Measurements from ENCODE around the gene SSC5D. TPM values are rescaled to one million over a fixed set of nuclear protein-coding genes. Genes with fewer than 3 reads are reported as not detected.

Gene SSC5D
- total and polyA plus RNA-seq, 9 of the 15 experiments (the other 6 are each of a cell fraction or from before 2014, with no cell fraction given) = 0.04 to 0.71 (median 0.14) TPM; not detected in 2

GRCh38 chr19:55461974-55462626 lies 26.1 kb upstream of the SSC5D start (continued):
- TF ChIP-seq FOXP1 (CRISPR knock-in tag; IDR thresholded peaks at IDR 0.05) (peak; percentile 49; the same call in 1 of the 2 replicates), PHB (CRISPR knock-in tag; IDR thresholded peaks at IDR 0.05) (no peak), SMARCE1 (IDR thresholded peaks at IDR 0.05) (0 out of 2 replicates have a peak, but pooled peaks have one; percentile 30), YY1 (IDR thresholded peaks at IDR 0.05; ENCODE audit: borderline replicate concordance in 1 of 3, control insufficient read depth in 1 of 3, extremely low read depth in 1 of 3, insufficient read depth in 3 of 3, insufficient read length in 1 of 3, insufficient replicate concordance in 2 of 3, low read depth in 1 of 3, low read length in 2 of 3) (peak in 1 of 3 experiments; percentile 54), ZNF507 (tag; conservative IDR thresholded peaks at IDR 0.05) (no peak), TAF15 (IDR thresholded peaks at IDR 0.05; ENCODE audit: low read depth, low read length) (no peak), NR2F6 (CRISPR knock-in tag; IDR thresholded peaks at IDR 0.05) (no peak), TCF7L2 (IDR thresholded peaks at IDR 0.05; ENCODE audit: low read depth, low read length) (no peak), HDGF (IDR thresholded peaks at IDR 0.05) (0 out of 2 replicates have a peak, but pooled peaks have one; percentile 33), HMG20A (CRISPR knock-in tag; conservative IDR thresholded peaks at IDR 0.05) (0 out of 2 replicates have a peak, but pooled peaks have one; percentile 16), NBN (IDR thresholded peaks at IDR 0.05; ENCODE audit: low read depth) (peak; percentile 39; the same call in 1 of the 2 replicates), SMARCB1 (IDR thresholded peaks at IDR 0.05; ENCODE audit: insufficient read length, low read depth) (no peak), ELF1 (tag; IDR thresholded peaks at IDR 0.05) (peak; percentile 66), NKRF (IDR thresholded peaks at IDR 0.05; ENCODE audit: borderline replicate concordance) (0 out of 2 replicates have a peak, but pooled peaks have one; percentile 22), ZNF436 (CRISPR knock-in tag; IDR thresholded peaks at IDR 0.05) (no peak), POLR2G (IDR thresholded peaks at IDR 0.05; ENCODE audit: low read depth, low read length) (no peak; the same call in 1 of the 2 replicates), BRD9 (IDR thresholded peaks at IDR 0.05; ENCODE audit: low read depth, partially characterized antibody) (peak; percentile 90), TEAD1 (CRISPR knock-in tag; IDR thresholded peaks at IDR 0.05) (peak in 1 of 2 experiments; percentile 66; a peak in 2 of 4 replicates), SNIP1 (IDR thresholded peaks at IDR 0.05; ENCODE audit: low read depth) (no peak), ZNF184 (CRISPR knock-in tag; IDR thresholded peaks at IDR 0.05) (no peak), ELF4 (CRISPR knock-in tag; IDR thresholded peaks at IDR 0.05) (no peak), ZNF584 (CRISPR knock-in tag; IDR thresholded peaks at IDR 0.05; ENCODE audit: low read depth) (no peak), CHD1 (IDR thresholded peaks at IDR 0.05; ENCODE audit: low read length) (peak; percentile 97), PTBP1 (IDR thresholded peaks at IDR 0.05; ENCODE audit: low read depth, low read length) (peak; percentile 50; the same call in 1 of the 2 replicates), TBL1XR1 (IDR thresholded peaks at IDR 0.05; ENCODE audit: low read length in 2 of 2) (no peak)
- TF ChIP-seq, protein P1, sequence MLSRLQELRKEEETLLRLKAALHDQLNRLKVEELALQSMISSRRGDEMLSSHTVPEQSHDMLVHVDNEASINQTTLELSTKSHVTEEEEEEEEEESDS (CRISPR knock-in tag; IDR thresholded peaks at IDR 0.05) = no peak
- TF ChIP-seq, protein P2, sequence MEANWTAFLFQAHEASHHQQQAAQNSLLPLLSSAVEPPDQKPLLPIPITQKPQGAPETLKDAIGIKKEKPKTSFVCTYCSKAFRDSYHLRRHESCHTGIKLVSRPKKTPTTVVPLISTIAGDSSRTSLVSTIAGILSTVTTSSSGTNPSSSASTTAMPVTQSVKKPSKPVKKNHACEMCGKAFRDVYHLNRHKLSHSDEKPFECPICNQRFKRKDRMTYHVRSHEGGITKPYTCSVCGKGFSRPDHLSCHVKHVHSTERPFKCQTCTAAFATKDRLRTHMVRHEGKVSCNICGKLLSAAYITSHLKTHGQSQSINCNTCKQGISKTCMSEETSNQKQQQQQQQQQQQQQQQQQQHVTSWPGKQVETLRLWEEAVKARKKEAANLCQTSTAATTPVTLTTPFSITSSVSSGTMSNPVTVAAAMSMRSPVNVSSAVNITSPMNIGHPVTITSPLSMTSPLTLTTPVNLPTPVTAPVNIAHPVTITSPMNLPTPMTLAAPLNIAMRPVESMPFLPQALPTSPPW (CRISPR knock-in tag; IDR thresholded peaks at IDR 0.05) = 0 out of 2 replicates have a peak, but pooled peaks have one; percentile 8
